Activated CD4-positive, CD25-positive, alpha-beta regulatory T cell (primary cell): ENCODE results near the gene ERAP2.

Experiments
- DNase-seq, 4 experiments: peaks; one replicate each; lab custom pipeline; 2025; lab: John Stamatoyannopoulos, UW

ERAP2 gene

DNA sequence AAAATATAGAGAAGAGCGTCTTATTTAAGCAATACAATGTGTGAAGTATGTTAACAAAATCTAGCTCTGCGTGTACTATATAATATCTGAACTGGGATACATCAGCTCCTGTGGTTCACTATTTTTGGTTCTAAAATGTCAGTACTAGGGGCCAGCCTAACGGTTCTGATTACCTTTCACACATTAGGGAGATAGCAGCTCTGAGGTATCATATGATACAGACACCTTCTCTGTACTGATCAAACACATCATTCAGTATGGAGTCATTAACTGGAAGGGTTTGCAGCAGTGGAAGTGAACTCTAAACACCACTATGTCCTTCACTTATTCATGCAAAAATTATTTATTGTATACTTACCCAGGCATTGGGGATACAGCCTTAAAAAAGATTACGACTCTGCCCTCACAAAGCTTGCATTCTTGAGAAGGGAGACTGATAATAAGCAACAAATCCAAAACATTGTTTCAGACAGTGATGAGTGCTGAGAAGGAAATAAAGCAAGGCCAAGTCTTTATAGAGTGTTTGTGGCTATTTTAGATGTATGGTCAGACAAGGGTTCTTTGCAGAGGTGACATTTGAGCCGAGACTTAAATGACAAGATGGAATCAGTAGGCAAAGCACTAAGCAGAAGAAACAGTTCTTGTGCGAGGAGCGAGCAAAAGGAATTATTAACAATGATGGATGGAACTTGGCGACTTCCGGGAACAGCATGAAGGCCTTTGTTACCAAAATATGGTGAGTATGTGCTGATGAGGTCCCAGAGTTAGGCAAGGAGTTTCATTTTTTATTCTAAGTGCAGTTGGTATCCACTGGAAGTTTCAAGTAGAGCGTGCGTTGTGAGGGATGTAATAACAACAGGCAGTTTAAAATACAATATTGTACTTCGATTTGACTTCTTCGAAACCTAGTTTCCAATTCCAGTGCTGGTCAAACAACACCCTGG lies 57.7 kb downstream of the ERAP2 start:
- no peak for DNase-seq

DNA sequence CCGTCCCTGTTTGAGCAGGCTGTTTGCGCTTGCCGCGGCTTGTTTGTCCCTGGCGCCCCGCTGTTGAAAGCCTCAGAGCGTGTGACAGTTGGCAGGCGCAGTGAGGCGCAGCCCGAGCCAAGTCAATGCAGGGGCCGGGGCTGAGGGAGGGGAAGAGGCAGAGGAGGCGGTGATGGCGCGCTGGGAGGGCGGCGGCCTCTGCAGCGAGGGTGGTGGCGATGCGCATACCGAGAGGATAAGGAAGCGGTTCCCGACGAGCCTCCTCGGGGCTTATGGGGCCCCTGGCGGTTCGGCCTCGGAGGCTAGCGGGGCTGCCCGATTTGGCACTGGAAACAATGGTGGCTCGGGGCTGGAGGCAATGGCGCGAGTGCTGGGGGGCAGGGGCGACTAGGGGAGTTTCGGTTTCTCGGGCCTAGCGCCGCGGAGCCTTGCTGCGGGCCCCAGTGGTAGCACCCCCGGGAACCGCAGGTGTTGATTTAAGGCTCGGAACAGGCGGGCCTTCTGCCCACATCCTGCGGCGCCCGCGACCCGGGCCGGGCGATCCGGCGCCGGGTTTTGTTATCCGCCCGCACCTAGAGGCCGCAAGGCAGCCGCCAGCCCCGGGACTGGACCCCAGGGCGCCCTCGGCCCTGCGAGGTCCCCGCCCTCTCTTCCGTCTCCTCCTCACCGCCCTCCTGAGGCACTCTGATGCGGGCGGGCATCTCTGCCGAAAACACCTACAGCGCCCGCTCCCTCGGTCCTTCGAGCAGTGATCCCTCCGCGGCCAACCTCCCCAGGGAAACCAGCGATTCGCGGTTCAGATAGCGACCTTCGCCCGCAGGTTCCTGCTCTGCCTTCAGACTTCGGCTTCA lies 58.6 kb downstream of the ERAP2 start:
- peak; percentile 73 to 93 (median 86) for DNase-seq

DNA sequence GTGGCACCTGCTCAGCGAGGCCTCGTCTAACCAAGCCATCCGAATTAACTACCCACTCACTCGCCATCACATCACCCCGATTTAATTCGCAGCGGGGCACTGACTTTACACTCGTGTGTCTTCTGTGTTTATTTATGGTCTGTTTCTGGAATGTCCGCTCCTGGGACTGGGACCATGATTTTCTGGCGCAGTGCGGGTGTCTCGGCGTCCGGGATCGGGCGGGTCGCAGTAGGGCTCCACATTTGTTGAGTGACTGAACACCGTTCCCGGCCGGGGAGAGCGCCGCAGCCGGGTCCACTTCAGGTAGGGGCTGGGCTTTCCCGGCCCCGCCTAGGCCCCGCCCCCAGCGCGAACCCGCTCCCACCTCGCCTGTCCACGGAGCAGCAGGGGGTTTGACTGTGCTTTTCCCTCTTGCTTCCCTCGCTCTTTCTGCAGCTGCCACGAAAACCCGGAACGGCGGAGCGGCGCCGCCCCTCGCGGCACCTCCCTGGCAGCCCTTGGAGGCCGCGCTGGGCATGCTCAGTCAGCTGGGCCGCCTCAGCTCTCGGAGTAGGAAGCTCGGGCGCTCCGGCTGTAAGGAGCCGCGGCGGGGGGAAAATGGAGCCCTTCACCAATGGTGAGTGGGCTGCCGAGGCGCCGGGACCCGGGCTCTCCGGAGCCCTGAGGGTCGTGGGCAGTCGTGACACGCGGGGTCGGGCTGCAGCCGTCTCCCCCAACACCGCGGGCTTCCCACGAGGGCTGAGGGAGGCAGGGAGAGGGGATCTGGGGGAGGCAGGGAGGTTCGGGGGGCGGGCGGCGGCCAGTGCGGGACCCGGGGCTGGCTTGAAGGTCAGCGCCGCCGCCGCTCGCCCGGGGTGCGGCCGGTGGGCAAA lies 59.5 kb downstream of the ERAP2 start, which contains the start of gene LNPEP:
Gene LNPEP, plus strand, starts transcription at position 522 of the 872 bp plus-strand sequence. Its CDS starts 76 bp downstream, at position 598.
- peak; percentile 81 to 87 (median 84) for DNase-seq

DNA sequence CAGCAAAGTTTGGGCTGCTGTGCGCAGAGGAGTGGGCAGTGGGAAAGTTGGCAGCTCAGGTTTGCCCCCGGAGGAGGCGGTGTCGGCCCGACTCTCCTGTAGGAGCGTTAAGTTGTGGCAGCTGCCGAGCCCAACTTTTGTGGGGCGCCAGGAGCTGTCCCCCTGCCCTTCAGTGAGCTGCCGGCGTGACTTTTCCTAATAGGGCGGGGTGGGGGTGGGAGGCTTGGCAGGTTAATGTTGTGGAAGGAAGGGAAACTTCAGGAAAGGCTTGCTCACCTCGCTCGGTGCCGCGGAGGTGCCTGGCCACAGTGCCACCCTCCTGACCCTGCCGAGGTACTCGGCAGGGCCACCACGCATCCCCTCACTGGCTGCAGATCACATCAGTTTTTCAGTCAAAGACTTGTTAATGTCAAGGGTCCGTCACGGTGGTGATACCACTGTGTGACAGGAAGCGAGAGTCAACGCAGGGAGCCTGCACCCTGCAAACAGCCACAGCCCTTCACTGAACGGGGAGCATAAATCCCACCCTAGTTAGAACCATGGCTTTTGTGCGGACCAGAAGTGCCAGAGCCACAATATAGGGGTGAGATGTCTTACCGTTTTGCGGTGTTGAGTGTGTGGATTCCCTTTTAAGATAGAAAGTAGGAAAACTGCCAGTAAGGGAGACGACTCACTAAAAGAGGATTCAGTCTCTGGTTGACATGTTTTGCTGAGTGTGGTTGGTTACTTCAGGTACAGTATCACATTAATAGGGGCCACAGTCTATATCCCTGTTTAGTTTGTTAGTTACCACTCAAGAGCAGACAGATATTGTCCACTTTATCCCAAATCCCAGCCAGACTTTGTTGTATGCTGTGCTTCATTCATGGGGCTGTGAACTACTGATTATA lies 60.4 kb downstream of the ERAP2 start:
- peak in 3 of 4 experiments; percentile 22 to 45 (median 43) for DNase-seq

DNA sequence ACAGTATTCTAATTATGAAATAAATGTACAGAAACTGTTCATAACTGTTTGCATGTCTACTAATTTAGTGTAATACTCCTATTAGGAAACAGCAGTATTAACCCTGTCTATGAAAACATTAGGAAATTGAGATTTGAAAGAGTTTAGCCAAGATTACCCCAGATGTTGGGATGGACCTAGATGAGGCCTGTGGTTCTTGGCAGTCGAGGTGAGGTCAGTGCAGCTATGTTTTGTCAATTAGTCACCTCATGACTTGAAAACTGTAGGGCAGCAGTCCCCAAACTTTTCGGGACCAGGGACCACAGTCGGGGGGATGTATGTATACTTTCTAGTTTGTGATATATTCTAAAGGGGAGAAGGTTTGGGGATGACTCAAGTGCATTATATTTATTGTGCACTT lies 64.3 kb downstream of the ERAP2 start:
- DNase-seq, result no peak

DNA sequence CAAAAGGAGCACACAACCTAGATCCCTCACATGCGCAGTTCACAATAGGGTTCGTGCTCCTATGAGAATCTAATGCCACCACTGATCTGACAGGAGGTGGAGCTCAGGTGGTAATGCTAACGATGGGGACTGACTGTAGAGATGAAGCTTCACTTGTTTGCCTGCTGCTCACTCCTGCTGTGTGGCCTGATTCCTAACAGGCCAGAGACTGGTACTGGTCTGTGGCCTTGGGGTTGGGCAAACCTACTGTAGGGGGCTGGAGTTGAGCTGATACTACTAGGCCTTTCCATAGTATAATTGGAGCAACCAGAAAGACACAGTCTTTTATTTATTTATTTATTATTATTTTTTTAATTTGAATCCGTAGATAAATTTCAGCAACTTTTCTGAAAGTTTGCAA lies 64.8 kb downstream of the ERAP2 start:
- DNase-seq, result no peak

DNA sequence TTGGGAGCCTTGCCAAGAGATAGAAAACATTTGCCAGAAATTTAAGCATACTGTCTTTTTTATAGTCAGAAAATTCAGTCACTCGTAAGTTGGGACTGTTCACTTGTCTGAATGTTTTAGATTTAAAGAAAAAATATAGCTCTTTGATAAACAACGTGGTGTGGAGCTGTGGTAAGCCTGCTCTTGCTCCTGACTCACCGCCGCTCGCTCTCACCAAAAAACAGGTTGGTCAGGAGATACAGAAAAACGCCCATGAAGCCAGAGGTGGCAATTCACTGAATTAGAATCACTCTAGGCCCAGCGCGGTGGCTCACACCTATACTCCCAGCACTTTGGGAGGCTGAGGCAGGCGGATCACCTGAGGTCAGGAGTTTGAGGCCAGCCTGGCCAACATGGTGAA lies 65.8 kb downstream of the ERAP2 start:
- no peak for DNase-seq

DNA sequence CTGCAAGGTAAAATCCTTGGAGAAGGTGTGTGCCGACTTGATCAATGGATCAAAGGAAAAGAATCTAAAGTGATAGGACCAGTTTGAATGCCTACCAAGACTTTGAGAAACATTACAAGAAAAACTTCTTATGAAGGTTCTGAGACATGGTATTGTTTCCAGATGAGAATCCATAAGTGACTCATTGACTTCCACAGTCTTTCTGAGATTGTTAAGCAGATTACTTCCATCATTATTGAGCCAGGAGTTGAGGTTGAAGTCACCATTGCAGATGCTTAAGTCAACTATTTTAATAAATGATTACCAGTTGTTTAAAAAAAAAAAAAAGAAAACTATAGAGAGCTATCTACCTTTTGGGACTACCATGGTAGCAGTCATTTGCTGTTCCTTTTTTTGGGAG lies 66.6 kb downstream of the ERAP2 start:
- no peak for DNase-seq

DNA sequence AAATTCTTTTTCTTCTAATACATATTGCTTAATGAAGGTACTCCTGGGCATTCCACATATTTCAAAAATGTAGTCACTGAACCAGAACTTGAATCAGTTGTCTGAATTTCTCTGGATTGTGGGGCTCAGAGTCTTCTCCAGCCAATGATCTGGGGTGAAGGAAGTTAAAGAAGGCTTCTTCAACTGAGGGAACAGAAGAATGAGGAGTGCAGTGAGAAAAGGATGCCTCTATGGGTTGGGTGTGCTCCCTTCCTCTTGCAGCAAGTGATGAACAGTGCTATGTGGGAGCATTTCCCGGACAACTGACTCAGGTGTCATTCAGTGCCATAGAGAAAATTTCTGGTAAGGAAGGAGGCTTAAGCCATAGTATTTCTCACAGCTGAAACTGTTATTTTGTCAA lies 67.5 kb downstream of the ERAP2 start:
- DNase-seq, result no peak

DNA sequence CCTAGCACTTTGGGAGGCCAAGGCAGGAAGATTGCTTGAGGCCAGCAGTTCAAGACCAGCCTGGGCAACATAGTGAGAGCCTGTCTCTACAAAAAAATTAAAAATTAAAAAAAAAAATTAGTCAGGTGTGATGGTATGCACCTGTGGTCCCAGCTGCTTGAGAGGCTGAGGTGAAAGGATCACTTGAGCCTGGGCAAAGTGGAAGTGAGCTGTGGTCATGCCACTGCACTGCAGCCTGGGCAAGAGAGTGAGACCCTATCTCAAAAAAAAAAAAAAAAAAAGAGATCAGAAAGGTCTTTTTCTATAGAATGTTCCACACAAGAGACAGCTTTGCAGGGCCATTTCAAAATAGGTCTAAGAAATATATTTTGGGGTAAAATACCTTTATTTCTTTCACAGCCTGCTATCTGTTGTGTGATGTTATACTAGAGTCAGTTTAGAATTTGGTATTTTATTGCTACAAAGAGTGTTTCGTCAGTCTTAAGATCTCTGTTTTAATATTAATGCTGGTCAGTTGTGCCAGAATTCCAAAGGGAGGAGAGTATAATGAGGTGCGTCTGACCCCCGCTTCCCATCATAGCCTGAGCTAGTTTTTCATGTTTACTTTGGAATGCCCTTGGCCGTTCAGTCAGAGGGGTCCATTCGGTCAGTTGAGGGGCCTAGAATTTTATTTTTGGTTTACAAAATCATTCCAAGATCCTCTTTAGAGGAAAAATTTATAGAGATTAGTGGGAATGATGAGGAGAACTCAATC lies 69.0 kb downstream of the ERAP2 start:
- DNase-seq, result no peak

DNA sequence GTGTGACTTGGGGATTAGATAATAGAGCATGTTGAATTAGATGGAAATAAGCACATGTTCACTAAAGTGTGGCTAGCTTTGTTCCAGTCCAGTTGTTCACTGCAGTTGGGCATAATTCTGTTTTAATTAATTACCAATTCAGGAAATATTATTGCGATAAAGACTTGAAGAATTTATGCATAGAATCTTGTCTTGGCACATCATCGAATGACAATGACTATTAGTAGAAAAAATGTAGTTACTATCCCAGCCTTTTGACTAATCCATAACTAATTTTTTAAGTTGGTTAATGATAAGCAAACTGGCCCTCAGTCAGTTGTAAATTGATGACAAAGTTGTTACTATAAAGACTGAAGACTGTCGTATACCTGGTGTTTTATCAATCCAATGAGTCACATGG lies 70.1 kb downstream of the ERAP2 start:
- no peak for DNase-seq

DNA sequence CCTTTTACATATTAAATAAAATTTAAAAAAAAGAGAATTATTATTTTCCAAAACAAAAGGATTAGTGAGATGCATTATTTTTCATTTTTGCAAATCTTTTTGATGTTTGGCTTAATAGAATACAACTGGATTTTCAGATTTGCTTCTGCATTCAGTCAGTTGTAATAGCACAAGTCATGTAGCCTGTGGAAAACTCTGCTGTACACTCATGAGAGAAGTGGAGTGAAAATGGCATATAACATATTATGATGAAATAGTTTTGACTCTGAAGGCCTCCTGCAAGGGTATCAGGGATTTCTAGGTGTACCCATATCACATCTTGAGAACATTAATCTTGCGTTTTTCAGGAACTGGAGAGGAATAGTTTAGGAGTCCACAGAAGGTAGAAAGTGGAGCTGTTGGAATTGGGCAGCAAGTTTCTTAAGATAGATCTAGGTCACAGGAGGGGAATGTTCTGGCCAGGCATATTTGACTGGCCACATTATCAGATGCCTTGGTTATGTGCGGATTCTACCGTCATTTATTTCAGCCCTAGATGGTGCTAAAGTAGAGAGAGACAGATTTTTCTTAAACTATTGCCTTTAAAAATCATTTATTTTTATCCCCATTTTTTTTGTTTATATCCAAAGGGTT lies 75.9 kb downstream of the ERAP2 start:
- DNase-seq, result no peak

DNA sequence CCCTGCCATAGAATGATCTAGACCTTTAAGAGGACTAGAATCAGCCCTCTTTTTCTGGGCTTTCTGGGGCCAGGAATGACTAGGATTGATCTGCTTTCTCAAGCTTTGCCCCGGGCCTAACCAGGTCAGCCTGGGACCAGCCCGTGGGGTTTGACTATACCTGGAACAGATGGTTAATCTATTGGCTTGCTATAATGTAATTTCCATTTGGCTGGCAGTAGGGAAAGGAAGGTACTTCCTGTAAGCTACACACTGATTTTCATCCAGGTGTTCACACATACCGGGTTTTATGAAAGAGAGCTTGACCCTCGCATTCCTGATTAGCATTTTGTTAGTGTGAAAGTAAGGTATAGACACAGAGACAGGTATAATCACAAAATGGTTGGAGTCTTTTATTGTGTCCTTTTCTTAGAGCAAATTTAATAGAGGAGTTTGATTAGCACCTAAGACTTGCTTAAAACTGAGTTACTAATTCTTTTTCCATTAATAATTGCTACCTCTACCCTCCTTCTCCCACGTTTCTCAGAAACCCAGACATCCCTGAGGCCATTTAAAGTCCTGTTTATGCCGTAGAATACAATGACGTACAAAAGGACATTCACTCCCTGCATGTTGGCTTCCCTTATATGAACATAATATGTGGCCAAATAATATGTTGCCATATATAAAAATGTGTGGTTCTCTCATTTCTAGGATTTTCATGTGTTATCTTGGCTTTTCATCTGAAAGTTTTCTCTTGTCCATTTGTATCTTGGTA lies 76.9 kb downstream of the ERAP2 start:
- DNase-seq, result no peak

DNA sequence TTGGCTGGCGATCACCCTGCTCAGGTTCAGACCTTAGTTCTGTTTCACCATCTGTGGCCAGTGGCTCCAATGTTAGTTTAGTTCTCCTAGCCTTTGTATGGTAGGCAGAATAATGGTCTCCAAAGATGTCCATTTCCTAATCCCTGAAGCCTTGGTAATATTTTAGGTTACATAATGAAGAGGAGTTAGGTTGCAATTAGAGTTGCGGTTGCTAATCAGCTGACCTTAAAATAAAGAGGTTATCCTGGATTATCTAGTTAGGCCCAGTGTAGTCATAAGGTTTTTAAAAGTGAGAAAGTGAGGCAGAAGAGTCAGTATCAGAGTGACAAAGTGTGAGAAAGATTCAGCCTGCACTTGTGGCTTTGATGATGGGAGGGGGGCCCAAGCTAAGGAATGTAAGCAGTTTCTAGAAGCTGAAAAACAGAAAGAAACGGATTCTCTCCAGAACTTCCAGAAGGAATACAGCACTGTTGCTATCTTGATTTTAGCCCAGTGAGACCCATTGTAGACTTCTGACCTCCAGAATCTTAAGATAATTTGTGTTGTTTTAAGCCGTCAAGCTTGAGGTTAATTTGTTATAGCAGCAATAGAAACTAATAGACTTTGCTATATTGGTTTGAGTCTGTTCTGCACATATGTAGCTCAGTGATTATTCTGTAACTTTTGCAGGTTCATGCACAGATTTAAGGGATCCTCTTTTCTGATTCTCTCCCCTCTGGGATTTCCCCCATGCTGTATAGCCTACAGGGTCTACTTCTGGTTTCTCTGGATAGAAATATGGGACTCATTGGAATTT lies 81.2 kb downstream of the ERAP2 start:
- DNase-seq, result no peak

DNA sequence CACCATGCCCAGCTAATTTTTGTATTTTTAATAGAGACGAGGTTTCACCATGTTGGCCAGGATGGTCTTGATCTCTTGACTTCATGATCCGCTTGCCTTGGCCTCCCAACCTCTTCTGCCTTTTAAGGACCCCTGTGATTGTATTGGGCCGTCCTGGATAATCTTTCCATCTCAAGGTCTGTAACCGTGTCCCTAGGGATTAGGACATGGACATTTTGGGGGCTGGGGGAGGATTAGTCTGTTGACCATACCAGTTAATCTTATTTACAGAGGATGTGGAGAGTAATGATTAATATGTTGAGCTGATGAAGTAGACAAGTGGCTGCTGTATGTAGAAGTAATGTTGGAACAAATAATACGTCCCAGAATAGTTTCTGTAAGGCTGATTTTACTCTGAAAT lies 82.7 kb downstream of the ERAP2 start:
- no peak for DNase-seq

DNA sequence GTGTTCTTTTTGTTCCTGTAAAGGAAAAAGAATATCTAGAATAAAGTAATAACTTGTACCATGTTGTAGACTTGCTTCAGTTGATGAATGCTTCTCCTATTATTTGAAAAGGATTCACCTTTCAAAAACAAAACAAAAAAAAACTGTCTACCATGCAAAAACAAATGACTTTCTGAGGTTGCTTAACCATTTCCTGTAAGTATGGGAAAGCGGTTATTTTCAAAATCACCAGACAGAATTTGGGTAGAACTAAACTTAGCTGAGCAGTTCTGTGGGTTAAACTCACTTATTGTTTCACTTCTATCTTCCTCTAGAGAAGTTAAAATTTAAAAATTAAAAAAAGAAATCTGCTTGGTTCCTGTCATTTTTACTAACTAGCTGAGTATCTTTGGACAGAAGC lies 84.8 kb downstream of the ERAP2 start:
- no peak for DNase-seq

DNA sequence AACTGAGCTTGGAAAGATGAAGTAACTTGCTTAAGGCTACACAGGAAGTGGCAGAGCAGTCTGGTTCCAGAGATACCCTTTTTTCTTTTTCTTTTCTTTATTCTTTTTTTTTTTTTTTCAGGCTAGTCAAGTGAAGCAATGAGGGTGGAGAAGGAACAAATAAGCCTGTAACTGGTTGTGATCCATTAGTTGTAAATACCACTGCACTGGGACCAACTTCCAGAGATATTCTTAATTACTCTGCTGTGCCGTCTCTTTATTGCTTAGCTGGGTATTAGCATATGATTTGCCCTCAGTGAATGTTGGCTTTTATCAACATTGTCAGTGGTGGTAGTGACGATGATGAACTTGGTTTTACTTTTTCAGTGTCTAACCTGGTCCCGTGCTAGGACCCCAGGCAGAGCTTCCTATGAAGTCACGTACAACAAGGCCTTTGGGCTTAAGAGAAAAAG lies 86.3 kb downstream of the ERAP2 start:
- no peak for DNase-seq

DNA sequence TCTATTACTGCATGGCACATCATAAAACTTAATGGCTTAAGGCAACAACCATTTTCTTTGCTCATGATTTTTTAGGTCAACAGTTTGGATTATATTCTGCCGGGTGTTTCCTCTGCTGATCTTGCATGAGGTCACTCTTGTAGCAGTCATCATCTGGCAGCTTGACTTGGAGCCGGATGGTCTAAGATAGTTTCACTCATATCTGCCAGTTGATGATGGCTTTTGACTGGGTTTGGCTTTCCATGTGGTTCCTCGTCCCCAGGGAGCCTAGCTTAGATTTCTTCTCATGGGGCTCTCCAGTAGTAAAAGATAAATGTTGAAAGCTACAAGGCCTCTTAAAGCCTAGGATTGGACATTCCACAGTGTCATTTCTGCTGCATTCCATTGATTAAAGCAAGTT lies 87.0 kb downstream of the ERAP2 start:
- no peak for DNase-seq
